Activated B cell treated with CpG ODN at 0.5 μM for 24 hours (primary cell): ENCODE results near the gene PLIN4. TPM values are rescaled to one million over a fixed set of nuclear protein-coding genes. Genes with fewer than 3 reads are reported as not detected.
"Not testable (repeated sequence)": the region's sequence is repeated elsewhere in the genome, so short reads cannot be mapped to it uniquely, and the experiment has no call there.

Experiments
- ATAC-seq: fragments of 200-7000 bp; cut with Tn5 transposase; one replicate; pipeline ENCODE4 v1.10.0; 2021; ENCODE audit warnings: low read depth, mild to moderate bottlenecking, moderate library complexity
- CTCF ChIA-PET: fragments of 350-600 bp; sonication (Branson Sonifier 250); formaldehyde crosslinking; loops from one replicate; lab custom pipeline; 2021; ENCODE audit warnings: antibody characterized with exemption; lab: Charles Lee
- POLR2A ChIA-PET: fragments of 350-600 bp; sonication (Branson Sonifier 250); formaldehyde crosslinking; loops from one replicate; lab custom pipeline; 2021; ENCODE audit warnings: antibody characterized with exemption; lab: Charles Lee
- DNase-seq: peaks from one replicate; pipeline ENCODE4 v3.0.0; 2022
- H3K27ac Mint-ChIP-seq: one replicate; pipeline ENCODE4 v1.8.0; 2020; ENCODE audit warnings: mixed read lengths
- H3K27me3 Mint-ChIP-seq: one replicate; pipeline ENCODE4 v1.8.0; 2021; ENCODE audit warnings: mixed read lengths
- H3K36me3 Mint-ChIP-seq: one replicate; pipeline ENCODE4 v1.8.0; 2021; ENCODE audit warnings: low read depth, mixed read lengths
- H3K4me1 Mint-ChIP-seq: one replicate; pipeline ENCODE4 v1.8.0; 2021; ENCODE audit warnings: mixed read lengths
- H3K4me3 Mint-ChIP-seq: one replicate; pipeline ENCODE4 v1.8.0; 2020; ENCODE audit warnings: mild to moderate bottlenecking, mixed read lengths
- H3K9me3 Mint-ChIP-seq: one replicate; pipeline ENCODE4 v1.8.0; 2020; ENCODE audit warnings: mixed read lengths
- CTCF ChIP-seq: fragments of 200-600 bp; IDR thresholded peaks from one replicate; pipeline ENCODE4 v1.8.0; 2022; ENCODE audit warnings: antibody characterized with exemption, mild to moderate bottlenecking
- intact Hi-C: fragments of 100-400 bp; cut with micrococcal nuclease; formaldehyde crosslinking; loops from one replicate; pipeline ENCODE4 v1.15.1; 2024
- total RNA-seq: library from RNA; stranded (reverse); gene quantifications from 2 replicates; pipeline ENCODE4 v1.2.3, GENCODE V29; 2022

Gene PLIN4
- total RNA-seq, 1 donor from 2014 or later = not detected

GRCh38 chr19:4542896-4543841 lies 24.9 kb upstream of the PLIN4 start:
- no peak for ATAC-seq
- no peak for DNase-seq
- POLR2A ChIA-PET = no interaction called here
- Mint-ChIP-seq H3K4me3 (no peak overlapping the region), H3K36me3 (no peaks in the 10 kb centered on the region), H3K27me3 (peaks cover 11% of the 10 kb centered on the region), H3K27ac (no peak overlapping the region), H3K9me3 (peaks cover 2% of the 10 kb centered on the region), H3K4me1 (peaks cover 11% of the 10 kb centered on the region)
- TF ChIP-seq CTCF = no peak
- intact Hi-C loops = no loop called here
- CTCF ChIA-PET = no interaction called here

- Mint-ChIP-seq H3K27me3 (peaks cover 11% of the 10 kb centered on the region), H3K4me1 (peaks cover 11% of the 10 kb centered on the region)
- POLR2A ChIA-PET, H3K27ac Mint-ChIP-seq, H3K36me3 Mint-ChIP-seq, H3K9me3 Mint-ChIP-seq, H3K4me3 Mint-ChIP-seq, ATAC-seq, intact Hi-C loops, CTCF ChIA-PET, DNase-seq: not testable (repeated sequence)
Measured at GRCh38 chr19:4541806-4542145, 23.5 kb upstream of the PLIN4 start.

- no peak for TF ChIP-seq CTCF
- H3K36me3 Mint-ChIP-seq = no peaks in the 10 kb centered on the region
- intact Hi-C loops = no loop called here
- H3K9me3 Mint-ChIP-seq = peaks cover 2% of the 10 kb centered on the region
- no peak for ATAC-seq
- POLR2A ChIA-PET = interaction anchor here (0.6 kb wide), 1 partner anchor 1149 kb away, joined by 5 read pairs; no protein-coding TSS in a partner anchor
- H3K4me1 Mint-ChIP-seq = peaks cover 11% of the 10 kb centered on the region
- H3K4me3 Mint-ChIP-seq = no peak overlapping the region
- H3K27me3 Mint-ChIP-seq = peaks cover 11% of the 10 kb centered on the region
- no peak for DNase-seq
- H3K27ac Mint-ChIP-seq = no peak overlapping the region
- CTCF ChIA-PET = interaction anchor here (1.2 kb wide), 1 partner anchor 16 kb away, joined by 5 read pairs; no protein-coding TSS in a partner anchor
Measured at GRCh38 chr19:4541114-4541805, 23.0 kb upstream of the PLIN4 start.

- H3K4me3 Mint-ChIP-seq = peak within 1 kb of the TSS; percentile 69
- no peak for TF ChIP-seq CTCF
- H3K4me1 Mint-ChIP-seq = peaks cover 15% of the 10 kb centered on the region
- intact Hi-C loops = no loop called here
- DNase-seq (no peak), ATAC-seq (peak; percentile 61)
- ChIA-PET POLR2A (no interaction called here), CTCF (interaction anchor here (1.2 kb wide), 1 partner anchor 15 kb away, joined by 5 read pairs; no protein-coding TSS in a partner anchor)
- no peak within 1 kb of the TSS for H3K27ac Mint-ChIP-seq
- H3K27me3 Mint-ChIP-seq = peaks cover 15% of the 10 kb centered on the region
- H3K9me3 Mint-ChIP-seq = peaks cover 2% of the 10 kb centered on the region
- no peaks in the 10 kb centered on the region for H3K36me3 Mint-ChIP-seq
Measured at GRCh38 chr19:4539693-4540581, 21.7 kb upstream of the PLIN4 start, which contains the start of gene LRG1. TSS of gene LRG1 (minus strand) at chr19:4540036. CDS start at chr19:4540013, 23 bp downstream.

GRCh38 chr19:4539169-4539692 lies 20.9 kb upstream of the PLIN4 start:
- DNase-seq (no peak), ATAC-seq (no peak)
- POLR2A ChIA-PET = no interaction called here
- H3K4me1 Mint-ChIP-seq = peaks cover 15% of the 10 kb centered on the region
- intact Hi-C loops = no loop called here
- H3K27me3 Mint-ChIP-seq = peaks cover 15% of the 10 kb centered on the region
- CTCF ChIA-PET = interaction anchor here (1.4 kb wide), 1 partner anchor 14 kb away, joined by 6 read pairs; no protein-coding TSS in a partner anchor
- TF ChIP-seq CTCF = no peak
- H3K4me3 Mint-ChIP-seq = no peak overlapping the region
- peaks cover 2% of the 10 kb centered on the region for H3K9me3 Mint-ChIP-seq
- H3K27ac Mint-ChIP-seq = no peak overlapping the region
- H3K36me3 Mint-ChIP-seq = no peaks in the 10 kb centered on the region
